NT2/D1 (cell line): ENCODE results near the gene IFRD1.

ENCODE experiments used
- DNase-seq: peaks from one replicate; pipeline ENCODE4 v3.0.0-alpha.2; 2011; ENCODE audit warnings: low read depth, low spot score
- H3K27me3 ChIP-seq: 2 replicates; pipeline ENCODE4 v1.6.0; 2011; ENCODE audit warnings: mild to moderate bottlenecking; ENCODE audit not compliant: insufficient read length, insufficient read depth
- H3K36me3 ChIP-seq: 2 replicates; pipeline ENCODE4 v1.6.1; 2011; ENCODE audit warnings: mild to moderate bottlenecking, low read length, mixed read lengths; ENCODE audit not compliant: insufficient read depth, insufficient read length
- H3K4me1 ChIP-seq: 2 replicates; pipeline ENCODE4 v1.5.1; 2011; ENCODE audit not compliant: insufficient read depth, insufficient read length
- H3K4me3 ChIP-seq: 2 replicates; pipeline ENCODE4 v1.5.1; 2011; ENCODE audit warnings: low read depth; ENCODE audit not compliant: insufficient read length
- H3K9ac ChIP-seq: 2 replicates; pipeline ENCODE4 v1.6.0; 2011; ENCODE audit warnings: low read depth; ENCODE audit not compliant: insufficient read length
- H3K9me3 ChIP-seq: 2 replicates; pipeline ENCODE4 v1.5.1; 2011; ENCODE audit warnings: mild to moderate bottlenecking, low read length; ENCODE audit not compliant: insufficient read depth
- SUZ12 ChIP-seq: IDR thresholded peaks from 2 replicates; pipeline ENCODE4 v1.6.1; 2011; ENCODE audit not compliant: insufficient read length, insufficient read depth; ENCODE audit errors: extremely low read depth
- YY1 ChIP-seq: IDR thresholded peaks from 2 replicates; pipeline ENCODE4 v1.6.1; 2011; ENCODE audit not compliant: insufficient read length, insufficient read depth
- ZNF274 ChIP-seq: IDR thresholded peaks from 2 replicates; pipeline ENCODE4 v1.6.1; 2011; ENCODE audit warnings: mild to moderate bottlenecking, low read depth, low read length

Gene IFRD1

GRCh38 chr7:112446431-112446830, 3.8 kb upstream of the IFRD1 start:
- no peak for TF ChIP-seq SUZ12
- no peak for TF ChIP-seq ZNF274
- no peak for TF ChIP-seq YY1
- H3K9me3 ChIP-seq = no peaks in the 10 kb centered on the region
- no peaks in the 10 kb centered on the region for H3K4me1 ChIP-seq
- no peak overlapping the region for H3K9ac ChIP-seq
- no peaks in the 10 kb centered on the region for H3K36me3 ChIP-seq
- no peak for DNase-seq
- no peaks in the 10 kb centered on the region for H3K27me3 ChIP-seq
- no peak overlapping the region for H3K4me3 ChIP-seq

- H3K9ac ChIP-seq = no peak overlapping the region
- TF ChIP-seq SUZ12 (no peak), ZNF274 (no peak), YY1 (no peak)
- no peaks in the 10 kb centered on the region for H3K27me3 ChIP-seq
- no peaks in the 10 kb centered on the region for H3K9me3 ChIP-seq
- DNase-seq = no peak
- H3K4me1 ChIP-seq = no peaks in the 10 kb centered on the region
- no peak overlapping the region for H3K4me3 ChIP-seq
- H3K36me3 ChIP-seq = peaks cover 3% of the 10 kb centered on the region
Measured at GRCh38 chr7:112447406-112447805, 2.9 kb upstream of the IFRD1 start.

- TF ChIP-seq YY1 (no peak), ZNF274 (no peak), SUZ12 (no peak)
- Histone ChIP-seq H3K9me3 (no peaks in the 10 kb centered on the region), H3K4me3 (no peak overlapping the region), H3K4me1 (no peaks in the 10 kb centered on the region), H3K27me3 (no peaks in the 10 kb centered on the region), H3K9ac (no peak overlapping the region), H3K36me3 (peaks cover 3% of the 10 kb centered on the region)
- DNase-seq = no peak
Measured at GRCh38 chr7:112448381-112448780, 1.9 kb upstream of the IFRD1 start.

- Histone ChIP-seq H3K9me3 (no peaks in the 10 kb centered on the region), H3K4me3 (no peak overlapping the region), H3K36me3 (peaks cover 3% of the 10 kb centered on the region), H3K4me1 (no peaks in the 10 kb centered on the region), H3K27me3 (no peaks in the 10 kb centered on the region), H3K9ac (no peak overlapping the region)
- no peak for DNase-seq
- no peak for TF ChIP-seq SUZ12
- no peak for TF ChIP-seq YY1
- no peak for TF ChIP-seq ZNF274
Measured at GRCh38 chr7:112448891-112449290, 1.4 kb upstream of the IFRD1 start.

GRCh38 chr7:112449353-112449752, 907 bp upstream of the IFRD1 start:
- no peaks in the 10 kb centered on the region for H3K9me3 ChIP-seq
- no peak overlapping the region for H3K9ac ChIP-seq
- TF ChIP-seq SUZ12 (no peak), ZNF274 (no peak), YY1 (no peak)
- H3K4me1 ChIP-seq = no peaks in the 10 kb centered on the region
- no peaks in the 10 kb centered on the region for H3K27me3 ChIP-seq
- H3K36me3 ChIP-seq = peaks cover 7% of the 10 kb centered on the region
- DNase-seq = no peak
- H3K4me3 ChIP-seq = no peak overlapping the region

GRCh38 chr7:112450807-112451761, 824 bp downstream of the IFRD1 start:
- Histone ChIP-seq H3K4me1 (no peaks in the 10 kb centered on the region), H3K27me3 (no peaks in the 10 kb centered on the region), H3K9me3 (no peaks in the 10 kb centered on the region), H3K9ac (peak overlapping the region; percentile 96), H3K4me3 (peak overlapping the region; percentile 96), H3K36me3 (peaks cover 18% of the 10 kb centered on the region)
- peak; percentile 92 for DNase-seq
- TF ChIP-seq SUZ12 (no peak), YY1 (peak; percentile 38), ZNF274 (no peak)

GRCh38 chr7:112452102-112452888, 2.0 kb downstream of the IFRD1 start:
- peak overlapping the region; percentile 96 for H3K4me3 ChIP-seq
- H3K9me3 ChIP-seq = no peaks in the 10 kb centered on the region
- DNase-seq = no peak
- no peak for TF ChIP-seq ZNF274
- TF ChIP-seq SUZ12 = no peak
- TF ChIP-seq YY1 = no peak
- no peaks in the 10 kb centered on the region for H3K4me1 ChIP-seq
- H3K27me3 ChIP-seq = no peaks in the 10 kb centered on the region
- H3K9ac ChIP-seq = peak overlapping the region; percentile 96
- H3K36me3 ChIP-seq = peaks cover 29% of the 10 kb centered on the region
